ENCODE results near the gene KLHL36. TPM values are rescaled to one million over a fixed set of nuclear protein-coding genes. Genes with fewer than 3 reads are reported as not detected.
A peak's percentile ranks its signal among the peaks of the same experiment; 100 is the strongest.

The KLHL36 gene
- total and polyA plus RNA-seq, 9 donors, result 9.8 to 18.8 (median 13.2) TPM

GRCh38 chr16:84640145-84640544 is 8.2 kb upstream of the KLHL36 start:
- Histone ChIP-seq H3K27ac (ENCODE audit: low read length) (no peak overlapping the region), H3K36me3 (ENCODE audit: control insufficient read depth, insufficient read depth, low read length) (no peaks in the 10 kb centered on the region), H3K27me3 (ENCODE audit: control insufficient read depth, insufficient read depth, low read length) (no peaks in the 10 kb centered on the region), H3K4me3 (ENCODE audit: low read length) (no peak overlapping the region), H3K9me3 (replicated peaks; ENCODE audit: control insufficient read depth, low read depth, low read length) (no peaks in the 10 kb centered on the region), H3K4me1 (ENCODE audit: control insufficient read depth, insufficient read depth, low read length) (peaks cover 36% of the 10 kb centered on the region)
- no peak for DNase-seq
- 88% methylated on average over 3 of the region's 5 CpGs for WGBS (ENCODE audit: insufficient coverage)

GRCh38 chr16:84641643-84642358 is 6.5 kb upstream of the KLHL36 start:
- Histone ChIP-seq H3K4me1 (ENCODE audit: control insufficient read depth, insufficient read depth, low read length) (peaks cover 36% of the 10 kb centered on the region), H3K9me3 (replicated peaks; ENCODE audit: control insufficient read depth, low read depth, low read length) (no peaks in the 10 kb centered on the region), H3K27ac (ENCODE audit: low read length) (no peak overlapping the region), H3K36me3 (ENCODE audit: control insufficient read depth, insufficient read depth, low read length) (no peaks in the 10 kb centered on the region), H3K27me3 (ENCODE audit: control insufficient read depth, insufficient read depth, low read length) (no peaks in the 10 kb centered on the region), H3K4me3 (ENCODE audit: low read length) (no peak overlapping the region)
- 80% methylated on average over 2 of the region's 6 CpGs for WGBS (ENCODE audit: insufficient coverage)
- DNase-seq, result no peak

GRCh38 chr16:84643180-84643583 is 5.1 kb upstream of the KLHL36 start:
- H3K27ac ChIP-seq (ENCODE audit: low read length), result peak overlapping the region; percentile 53
- no peaks in the 10 kb centered on the region for H3K27me3 ChIP-seq (ENCODE audit: control insufficient read depth, insufficient read depth, low read length)
- no peaks in the 10 kb centered on the region for H3K9me3 ChIP-seq (replicated peaks; ENCODE audit: control insufficient read depth, low read depth, low read length)
- no peak overlapping the region for H3K4me3 ChIP-seq (ENCODE audit: low read length)
- H3K4me1 ChIP-seq (ENCODE audit: control insufficient read depth, insufficient read depth, low read length), result peaks cover 42% of the 10 kb centered on the region
- 0% methylated on average over 2 of the region's 8 CpGs for WGBS (ENCODE audit: insufficient coverage)
- peak; percentile 92 for DNase-seq
- H3K36me3 ChIP-seq (ENCODE audit: control insufficient read depth, insufficient read depth, low read length), result no peaks in the 10 kb centered on the region

- peak overlapping the region; percentile 53 for H3K27ac ChIP-seq (ENCODE audit: low read length)
- H3K36me3 ChIP-seq (ENCODE audit: control insufficient read depth, insufficient read depth, low read length), result no peaks in the 10 kb centered on the region
- H3K9me3 ChIP-seq (replicated peaks; ENCODE audit: control insufficient read depth, low read depth, low read length), result no peaks in the 10 kb centered on the region
- 100% methylated on average over 1 of the region's 4 CpGs for WGBS (ENCODE audit: insufficient coverage)
- peaks cover 42% of the 10 kb centered on the region for H3K4me1 ChIP-seq (ENCODE audit: control insufficient read depth, insufficient read depth, low read length)
- no peaks in the 10 kb centered on the region for H3K27me3 ChIP-seq (ENCODE audit: control insufficient read depth, insufficient read depth, low read length)
- no peak for DNase-seq
- no peak overlapping the region for H3K4me3 ChIP-seq (ENCODE audit: low read length)
Measured at GRCh38 chr16:84643674-84644073, 4.6 kb upstream of the KLHL36 start.

- H3K4me1 ChIP-seq (ENCODE audit: control insufficient read depth, insufficient read depth, low read length), result peaks cover 20% of the 10 kb centered on the region
- 3% methylated on average over 70 of the region's 96 CpGs for WGBS (ENCODE audit: insufficient coverage)
- peak; percentile 46 for DNase-seq
- peak overlapping the region; percentile 49 for H3K4me3 ChIP-seq (ENCODE audit: low read length)
- no peaks in the 10 kb centered on the region for H3K9me3 ChIP-seq (replicated peaks; ENCODE audit: control insufficient read depth, low read depth, low read length)
- H3K27me3 ChIP-seq (ENCODE audit: control insufficient read depth, insufficient read depth, low read length), result no peaks in the 10 kb centered on the region
- peak overlapping the region; percentile 13 for H3K27ac ChIP-seq (ENCODE audit: low read length)
- peaks cover 20% of the 10 kb centered on the region for H3K36me3 ChIP-seq (ENCODE audit: control insufficient read depth, insufficient read depth, low read length)
Measured at GRCh38 chr16:84648595-84649510, 542 bp downstream of the KLHL36 start.

GRCh38 chr16:84649511-84649861 is 1.2 kb downstream of the KLHL36 start:
- no peak overlapping the region for H3K27ac ChIP-seq (ENCODE audit: low read length)
- peaks cover 20% of the 10 kb centered on the region for H3K36me3 ChIP-seq (ENCODE audit: control insufficient read depth, insufficient read depth, low read length)

GRCh38 chr16:84650062-84650991 is 2.0 kb downstream of the KLHL36 start:
- H3K36me3 ChIP-seq (ENCODE audit: control insufficient read depth, insufficient read depth, low read length), result peaks cover 25% of the 10 kb centered on the region
- WGBS (ENCODE audit: insufficient coverage), result 77% methylated on average over 8 of the region's 20 CpGs
- no peak overlapping the region for H3K4me3 ChIP-seq (ENCODE audit: low read length)
- DNase-seq, result no peak
- no peaks in the 10 kb centered on the region for H3K9me3 ChIP-seq (replicated peaks; ENCODE audit: control insufficient read depth, low read depth, low read length)
- no peaks in the 10 kb centered on the region for H3K27me3 ChIP-seq (ENCODE audit: control insufficient read depth, insufficient read depth, low read length)
- no peak overlapping the region for H3K27ac ChIP-seq (ENCODE audit: low read length)
- peaks cover 17% of the 10 kb centered on the region for H3K4me1 ChIP-seq (ENCODE audit: control insufficient read depth, insufficient read depth, low read length)

More at GRCh38 chr16:84649511-84649861, 1.2 kb downstream of the KLHL36 start:
- no peaks in the 10 kb centered on the region for H3K9me3 ChIP-seq (replicated peaks; ENCODE audit: control insufficient read depth, low read depth, low read length)
- 58% methylated on average over 3 of the region's 11 CpGs for WGBS (ENCODE audit: insufficient coverage)
- DNase-seq, result no peak
- H3K4me1 ChIP-seq (ENCODE audit: control insufficient read depth, insufficient read depth, low read length), result peaks cover 17% of the 10 kb centered on the region
- no peaks in the 10 kb centered on the region for H3K27me3 ChIP-seq (ENCODE audit: control insufficient read depth, insufficient read depth, low read length)
- H3K4me3 ChIP-seq (ENCODE audit: low read length), result peak overlapping the region; percentile 49

- Histone ChIP-seq H3K27ac (ENCODE audit: low read length) (no peak overlapping the region), H3K9me3 (replicated peaks; ENCODE audit: control insufficient read depth, low read depth, low read length) (no peaks in the 10 kb centered on the region), H3K36me3 (ENCODE audit: control insufficient read depth, insufficient read depth, low read length) (peaks cover 35% of the 10 kb centered on the region), H3K4me3 (ENCODE audit: low read length) (no peak overlapping the region), H3K27me3 (ENCODE audit: control insufficient read depth, insufficient read depth, low read length) (no peaks in the 10 kb centered on the region), H3K4me1 (ENCODE audit: control insufficient read depth, insufficient read depth, low read length) (peaks cover 13% of the 10 kb centered on the region)
- 85% methylated on average over 7 of the region's 7 CpGs for WGBS (ENCODE audit: insufficient coverage)
- no peak for DNase-seq
Measured at GRCh38 chr16:84652566-84652965, 4.3 kb downstream of the KLHL36 start.

- 90% methylated on average over 2 of the region's 3 CpGs for WGBS (ENCODE audit: insufficient coverage)
- no peak for DNase-seq
- H3K36me3 ChIP-seq (ENCODE audit: control insufficient read depth, insufficient read depth, low read length), result peaks cover 49% of the 10 kb centered on the region
- H3K27ac ChIP-seq (ENCODE audit: low read length), result no peak overlapping the region
- no peaks in the 10 kb centered on the region for H3K27me3 ChIP-seq (ENCODE audit: control insufficient read depth, insufficient read depth, low read length)
- H3K9me3 ChIP-seq (replicated peaks; ENCODE audit: control insufficient read depth, low read depth, low read length), result no peaks in the 10 kb centered on the region
- H3K4me3 ChIP-seq (ENCODE audit: low read length), result no peak overlapping the region
- peaks cover 4% of the 10 kb centered on the region for H3K4me1 ChIP-seq (ENCODE audit: control insufficient read depth, insufficient read depth, low read length)
Measured at GRCh38 chr16:84654238-84654637, 5.9 kb downstream of the KLHL36 start.
